Peyer's patch (tissue), 4 donors: ENCODE data around the gene CCDC198. TPM values are rescaled to one million over a fixed set of nuclear protein-coding genes. Genes with fewer than 3 reads are reported as not detected.

Experiments used
- DNase-seq, 3 donors: peaks; one replicate each; pipeline ENCODE4 v3.0.0-alpha.2; 2017 to 2019
- H3K27ac ChIP-seq, 4 donors: fragments of 200-600 bp; sonication (generic); one replicate each; pipeline ENCODE4 v1.5.1; 2016 to 2019
- H3K27me3 ChIP-seq, 2 donors: fragments of 200-600 bp; sonication (generic); one replicate each; pipeline ENCODE4 v1.5.1; 2019
- H3K36me3 ChIP-seq, 3 donors: fragments of 200-600 bp; sonication (generic); one replicate each; pipeline ENCODE4 v1.5.1; 2016 to 2019
- H3K4me1 ChIP-seq, 4 donors: fragments of 200-600 bp; sonication (generic); one replicate each; pipeline ENCODE4 v1.5.1; 2016 to 2019
- H3K4me3 ChIP-seq, 4 donors: fragments of 200-600 bp; sonication (generic); 1 replicate in 3 of 4; 2 replicates in 1 of 4; pipeline ENCODE4 v1.5.1; 2016 to 2019; ENCODE audit warnings: mild to moderate bottlenecking in 1 of 4
- H3K9me3 ChIP-seq, 4 donors: fragments of 200-600 bp; sonication (generic); one replicate each; pipeline ENCODE4 v1.5.1; 2016 to 2019; ENCODE audit warnings: mild to moderate bottlenecking in 1 of 4
- CTCF ChIP-seq, 6 experiments: fragments of 450-650 bp in 4 of 6; fragments of 200-600 bp in 2 of 6; sonication (generic) in 1 of 6; IDR thresholded peaks; one replicate each; pipeline ENCODE4 v1.5.1; 2017 to 2019; ENCODE audit warnings: antibody characterized with exemption in 6 of 6, mild to moderate bottlenecking in 3 of 6, moderate library complexity in 1 of 6
- POLR2A ChIP-seq, 2 donors: fragments of 450-650 bp; IDR thresholded peaks; one replicate each; pipeline ENCODE4 v1.5.1; 2017; ENCODE audit warnings: antibody characterized with exemption in 2 of 2, mild to moderate bottlenecking in 2 of 2, moderate library complexity in 2 of 2
- total RNA-seq, 4 donors: library from RNA; depleted of rRNA; stranded (reverse); fragments of >200 nt; gene quantifications; one replicate each; pipeline ENCODE4 v1.1.0, GENCODE V29; 2016

The CCDC198 gene
- total RNA-seq, 4 donors from 2014 or later = not detected

GRCh38 chr14:57512220-57512619 lies 18.6 kb upstream of the CCDC198 start:
- TF ChIP-seq CTCF (IDR thresholded peaks at IDR 0.05) (no peak), POLR2A (IDR thresholded peaks at IDR 0.05) (no peak)
- no peak overlapping the region for H3K4me3 ChIP-seq
- H3K36me3 ChIP-seq = no peaks in the 10 kb centered on the region
- no peaks in the 10 kb centered on the region for H3K9me3 ChIP-seq
- H3K27me3 ChIP-seq = no peaks in the 10 kb centered on the region
- no peaks in the 10 kb centered on the region for H3K4me1 ChIP-seq
- no peak overlapping the region for H3K27ac ChIP-seq
- DNase-seq = no peak

- no peaks in the 10 kb centered on the region for H3K27me3 ChIP-seq
- no peak overlapping the region for H3K27ac ChIP-seq
- H3K4me3 ChIP-seq = no peak overlapping the region
- no peaks in the 10 kb centered on the region for H3K9me3 ChIP-seq
- no peak for TF ChIP-seq CTCF (IDR thresholded peaks at IDR 0.05)
- no peak for TF ChIP-seq POLR2A (IDR thresholded peaks at IDR 0.05)
- H3K4me1 ChIP-seq = no peaks in the 10 kb centered on the region
- H3K36me3 ChIP-seq = no peaks in the 10 kb centered on the region
- DNase-seq = no peak
Observed at GRCh38 chr14:57508756-57509155, 15.1 kb upstream of the CCDC198 start.

- H3K27me3 ChIP-seq = no peaks in the 10 kb centered on the region
- no peak overlapping the region for H3K4me3 ChIP-seq
- H3K4me1 ChIP-seq = no peaks in the 10 kb centered on the region
- H3K36me3 ChIP-seq = no peaks in the 10 kb centered on the region
- H3K9me3 ChIP-seq = no peaks in the 10 kb centered on the region
- H3K27ac ChIP-seq = no peak overlapping the region
- DNase-seq = no peak
- TF ChIP-seq POLR2A (IDR thresholded peaks at IDR 0.05) = no peak
- no peak for TF ChIP-seq CTCF (IDR thresholded peaks at IDR 0.05)
Observed at GRCh38 chr14:57502586-57503254, 9.1 kb upstream of the CCDC198 start.

- TF ChIP-seq CTCF (IDR thresholded peaks at IDR 0.05) (no peak), POLR2A (IDR thresholded peaks at IDR 0.05) (no peak)
- no peak overlapping the region for H3K27ac ChIP-seq
Observed at GRCh38 chr14:57501039-57501557, 7.4 kb upstream of the CCDC198 start.

GRCh38 chr14:57498659-57499058 lies 5.0 kb upstream of the CCDC198 start:
- H3K4me3 ChIP-seq = no peak overlapping the region
- DNase-seq = no peak
- no peaks in the 10 kb centered on the region for H3K27me3 ChIP-seq
- H3K27ac ChIP-seq = no peak overlapping the region
- no peaks in the 10 kb centered on the region for H3K9me3 ChIP-seq
- no peaks in the 10 kb centered on the region for H3K36me3 ChIP-seq
- TF ChIP-seq POLR2A (IDR thresholded peaks at IDR 0.05) = no peak
- TF ChIP-seq CTCF (IDR thresholded peaks at IDR 0.05) = no peak
- H3K4me1 ChIP-seq = no peaks in the 10 kb centered on the region

More at GRCh38 chr14:57501039-57501557, 7.4 kb upstream of the CCDC198 start:
- DNase-seq = no peak
- H3K36me3 ChIP-seq = no peaks in the 10 kb centered on the region
- H3K4me3 ChIP-seq = no peak overlapping the region
- no peaks in the 10 kb centered on the region for H3K9me3 ChIP-seq
- no peaks in the 10 kb centered on the region for H3K4me1 ChIP-seq
- no peaks in the 10 kb centered on the region for H3K27me3 ChIP-seq
